ENCODE results near the gene KCNIP4.
A peak's percentile ranks its signal among the peaks of the same experiment; 100 is the strongest.
"Not testable (repeated sequence)": the region's sequence is repeated elsewhere in the genome, so short reads cannot be mapped to it uniquely, and the experiment has no call there.

KCNIP4 gene

DNA sequence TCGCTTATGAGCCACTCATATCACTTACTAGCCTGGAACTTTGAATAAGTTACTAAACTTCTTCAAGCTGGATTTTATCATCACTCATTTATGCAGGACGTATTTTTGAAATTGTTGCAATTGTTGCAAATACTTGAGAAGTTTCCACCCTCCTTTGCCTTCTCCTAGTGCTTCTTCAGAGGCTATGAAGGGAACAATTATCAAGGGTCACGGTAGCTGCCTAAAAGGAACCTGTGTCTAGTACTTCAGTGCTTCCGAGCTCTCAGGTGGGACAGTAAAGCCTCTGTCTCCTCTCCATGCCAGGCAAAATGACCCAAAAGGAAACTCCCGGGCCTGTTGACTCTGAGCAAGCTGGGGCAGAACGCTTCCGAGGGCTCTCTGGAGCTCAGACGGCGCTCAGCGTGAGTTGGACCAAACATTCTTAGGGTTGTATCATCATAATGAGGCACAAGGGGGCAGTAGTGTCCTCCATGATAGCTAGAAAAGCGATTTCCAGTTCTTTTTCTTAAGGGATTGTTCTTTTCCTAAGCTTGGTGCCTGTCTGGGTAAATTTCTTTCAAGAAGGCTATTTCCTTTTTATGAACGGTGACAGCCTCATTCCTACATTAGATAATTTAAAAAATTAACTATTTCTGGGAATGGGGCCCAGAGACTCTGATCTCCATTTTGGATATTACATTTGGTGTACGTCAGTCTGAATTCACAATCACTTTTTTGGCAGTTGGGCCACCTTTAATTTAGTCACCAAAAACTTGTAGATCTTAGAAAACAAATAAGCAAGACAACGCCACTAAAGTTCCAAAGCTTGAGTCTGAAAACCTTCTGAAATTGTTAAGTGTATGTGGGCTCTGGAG lies 1175.2 kb downstream of the KCNIP4 start:
- peak; percentile 76 for TF ChIP-seq CTCF (conservative IDR thresholded peaks at IDR 0.05; ENCODE audit: low read depth, low read length)
- H3K4me3 ChIP-seq (ENCODE audit: low read length) = no peak overlapping the region
- DNase-seq (ENCODE audit: low read depth) = peak; percentile 13

DNA sequence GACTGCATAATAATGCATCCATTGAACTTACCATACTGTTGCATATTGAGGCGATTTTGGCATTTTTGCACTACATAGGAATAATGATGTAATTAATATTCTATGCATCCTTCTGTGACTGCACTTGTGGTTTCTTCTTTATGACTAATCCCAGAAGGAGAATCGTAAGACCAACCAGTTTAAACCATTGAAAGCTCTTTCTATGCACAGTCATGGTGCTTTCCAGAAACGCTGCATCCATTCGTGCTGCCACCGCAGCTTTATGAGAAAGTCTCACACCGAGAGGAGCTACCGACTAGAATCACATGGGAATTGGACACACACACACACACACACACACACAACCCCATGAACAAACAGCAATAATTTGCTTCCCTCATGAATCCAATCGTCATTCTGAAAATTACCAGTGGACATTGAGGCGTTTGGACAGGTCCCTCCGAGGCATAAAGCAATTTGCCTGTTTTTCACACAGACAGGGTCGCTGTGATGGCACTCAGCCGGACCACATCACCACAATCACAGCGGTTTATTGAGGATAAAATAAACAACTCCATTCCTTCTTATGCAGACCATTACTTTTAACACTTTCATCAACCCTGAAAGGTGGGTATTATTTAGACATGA lies 1184.1 kb downstream of the KCNIP4 start:
- no peak overlapping the region for H3K4me3 ChIP-seq (ENCODE audit: low read length)
- no peak for DNase-seq (ENCODE audit: low read depth)
- TF ChIP-seq CTCF (conservative IDR thresholded peaks at IDR 0.05; ENCODE audit: low read depth, low read length) = no peak

GRCh38 chr4:20761826-20762225 lies 1186.7 kb downstream of the KCNIP4 start:
- DNase-seq (ENCODE audit: low read depth) = no peak
- no peak overlapping the region for H3K4me3 ChIP-seq (ENCODE audit: low read length)
- no peak for TF ChIP-seq CTCF (conservative IDR thresholded peaks at IDR 0.05; ENCODE audit: low read depth, low read length)

GRCh38 chr4:20761382-20761781 lies 1187.2 kb downstream of the KCNIP4 start:
- no peak for TF ChIP-seq CTCF (conservative IDR thresholded peaks at IDR 0.05; ENCODE audit: low read depth, low read length)
- no peak for DNase-seq (ENCODE audit: low read depth)
- H3K4me3 ChIP-seq (ENCODE audit: low read length) = no peak overlapping the region

DNA sequence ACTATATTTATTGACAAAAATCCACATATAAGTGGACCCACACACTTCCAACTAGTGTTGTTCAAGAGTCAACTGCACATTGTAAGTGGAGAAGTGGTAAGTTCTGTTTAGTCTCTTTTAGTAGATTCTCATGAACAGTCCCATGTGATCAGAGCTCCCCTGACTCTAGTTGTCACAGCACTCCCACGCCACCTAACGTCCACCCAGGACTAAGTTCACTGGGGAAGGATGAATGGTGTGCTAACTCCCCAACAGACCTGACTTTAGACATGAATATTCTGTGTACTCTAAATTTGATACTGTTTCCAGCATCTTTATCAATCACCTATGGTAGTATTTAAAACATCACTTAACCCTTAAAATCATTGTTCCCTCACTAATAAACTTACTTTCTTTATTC lies 1188.5 kb downstream of the KCNIP4 start:
- no peak for TF ChIP-seq CTCF (conservative IDR thresholded peaks at IDR 0.05; ENCODE audit: low read depth, low read length)

GRCh38 chr4:20754036-20754435 lies 1194.5 kb downstream of the KCNIP4 start:
- TF ChIP-seq CTCF (conservative IDR thresholded peaks at IDR 0.05; ENCODE audit: low read depth, low read length) = no peak
- no peak overlapping the region for H3K4me3 ChIP-seq (ENCODE audit: low read length)
- DNase-seq (ENCODE audit: low read depth) = no peak

More for the DNA sequence above, 1188.5 kb downstream of the KCNIP4 start:
- H3K4me3 ChIP-seq (ENCODE audit: low read length) = no peak overlapping the region
- no peak for DNase-seq (ENCODE audit: low read depth)

DNA sequence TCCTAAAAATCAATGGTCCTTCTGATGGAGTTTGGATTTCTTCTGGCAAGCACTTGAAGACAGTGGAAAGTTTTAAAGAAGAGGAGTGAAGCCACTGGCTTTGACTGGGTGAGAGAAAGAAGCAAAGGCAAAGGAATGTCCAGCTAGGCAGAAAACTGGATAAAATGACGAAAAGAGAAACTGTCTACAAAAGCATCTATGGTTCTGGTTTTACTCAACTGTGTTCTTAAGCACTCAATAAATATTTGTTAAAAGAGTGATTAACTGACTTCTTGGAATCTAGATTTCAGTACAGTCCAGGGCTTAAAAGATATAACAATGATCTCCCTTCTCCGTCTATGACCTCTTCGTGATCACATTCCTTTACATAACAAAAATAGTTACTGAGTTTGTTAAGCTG lies 1195.9 kb downstream of the KCNIP4 start:
- DNase-seq (ENCODE audit: low read depth) = no peak

GRCh38 chr4:20746000-20746399 lies 1202.6 kb downstream of the KCNIP4 start:
- not testable (repeated sequence) for H3K4me3 ChIP-seq (ENCODE audit: low read length); DNase-seq (ENCODE audit: low read depth)

More for the DNA sequence above, 1195.9 kb downstream of the KCNIP4 start:
- no peak overlapping the region for H3K4me3 ChIP-seq (ENCODE audit: low read length)
- TF ChIP-seq CTCF (conservative IDR thresholded peaks at IDR 0.05; ENCODE audit: low read depth, low read length) = no peak

Measured in retinal pigment epithelial cell (primary cell).